ENCODE data around the gene ATP5ME. TPM values are rescaled to one million over a fixed set of nuclear protein-coding genes. Genes with fewer than 3 reads are reported as not detected.

The ATP5ME gene
- total and polyA plus RNA-seq, 12 donors = 43.4 to 1,353 (median 325) TPM

DNA sequence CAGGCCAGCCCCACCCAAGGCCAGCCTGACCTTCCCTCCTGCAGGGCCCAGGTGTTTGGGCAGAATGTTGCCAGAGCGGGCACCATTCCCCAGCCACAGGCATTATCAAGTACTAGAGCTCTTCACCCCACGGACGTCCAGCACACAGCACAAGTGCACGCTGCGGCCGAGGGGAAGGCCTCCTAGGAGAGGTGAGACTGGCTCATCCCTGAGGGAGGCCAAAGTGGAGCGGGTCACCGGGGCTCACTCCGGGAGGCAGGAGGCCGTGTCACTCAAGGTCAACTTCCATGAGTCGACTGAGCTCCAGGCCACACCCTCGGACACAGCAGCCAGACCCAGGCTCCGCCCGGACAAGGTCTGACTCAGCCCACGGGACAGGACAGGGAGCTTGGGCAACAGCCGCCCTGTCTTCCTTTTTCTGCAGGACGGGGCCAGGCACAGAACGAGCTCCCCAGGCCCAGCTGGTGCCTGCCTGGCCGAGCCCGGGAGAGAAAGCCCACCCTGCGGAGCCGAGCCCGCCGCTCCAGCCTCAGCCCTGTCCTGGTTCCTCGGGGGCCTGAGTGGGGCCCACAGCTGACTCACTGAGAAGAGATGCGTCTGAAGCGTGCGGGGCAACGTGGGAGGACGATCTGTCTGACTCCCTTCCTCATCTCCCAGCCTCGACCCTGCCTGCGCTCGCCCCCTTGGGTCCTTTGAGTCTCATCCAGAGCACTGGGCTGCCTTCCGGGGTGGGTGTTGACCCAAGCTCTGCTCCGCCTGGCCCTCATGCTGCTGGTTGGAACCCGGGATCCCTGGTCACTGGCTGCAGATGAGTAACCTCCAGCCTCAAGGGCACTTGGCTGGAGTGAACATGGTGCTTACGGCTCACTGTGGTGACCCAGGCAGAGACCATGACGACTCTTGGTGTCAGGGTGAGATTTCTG lies 13.2 kb upstream of the ATP5ME start:
- WGBS, 4 donors = 15 to 37% (median 32%) methylated on average over 2 to 38 of the region's 38 CpGs
- intact Hi-C loops (cut with DNase I) = no loop called here
- no peaks in the 10 kb centered on the region for H3K27me3 ChIP-seq
- H3K9me3 ChIP-seq (replicated peaks in 1 of 3) = no peaks in the 10 kb centered on the region
- peak; percentile 55 to 88 for TF ChIP-seq POLR2A (IDR thresholded peaks at IDR 0.05)
- TF ChIP-seq, protein P1, sequence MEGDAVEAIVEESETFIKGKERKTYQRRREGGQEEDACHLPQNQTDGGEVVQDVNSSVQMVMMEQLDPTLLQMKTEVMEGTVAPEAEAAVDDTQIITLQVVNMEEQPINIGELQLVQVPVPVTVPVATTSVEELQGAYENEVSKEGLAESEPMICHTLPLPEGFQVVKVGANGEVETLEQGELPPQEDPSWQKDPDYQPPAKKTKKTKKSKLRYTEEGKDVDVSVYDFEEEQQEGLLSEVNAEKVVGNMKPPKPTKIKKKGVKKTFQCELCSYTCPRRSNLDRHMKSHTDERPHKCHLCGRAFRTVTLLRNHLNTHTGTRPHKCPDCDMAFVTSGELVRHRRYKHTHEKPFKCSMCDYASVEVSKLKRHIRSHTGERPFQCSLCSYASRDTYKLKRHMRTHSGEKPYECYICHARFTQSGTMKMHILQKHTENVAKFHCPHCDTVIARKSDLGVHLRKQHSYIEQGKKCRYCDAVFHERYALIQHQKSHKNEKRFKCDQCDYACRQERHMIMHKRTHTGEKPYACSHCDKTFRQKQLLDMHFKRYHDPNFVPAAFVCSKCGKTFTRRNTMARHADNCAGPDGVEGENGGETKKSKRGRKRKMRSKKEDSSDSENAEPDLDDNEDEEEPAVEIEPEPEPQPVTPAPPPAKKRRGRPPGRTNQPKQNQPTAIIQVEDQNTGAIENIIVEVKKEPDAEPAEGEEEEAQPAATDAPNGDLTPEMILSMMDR (IDR thresholded peaks at IDR 0.05) = peak in 1 of 6 experiments; percentile 6
- H3K4me1 ChIP-seq (replicated peaks in 1 of 2) = peaks cover 20 to 41% of the 10 kb centered on the region in 2 donors
- H3K4me3 ChIP-seq = peak overlapping the region in 2 of 4 donors; percentile 5 to 54
- H3K36me3 ChIP-seq (replicated peaks in 1 of 2) = no peaks in the 10 kb centered on the region
- H3K27ac ChIP-seq = peak overlapping the region; percentile 83 to 99 (median 97)
- DNase-seq = peak; percentile 94 to 99 (median 99)

DNA sequence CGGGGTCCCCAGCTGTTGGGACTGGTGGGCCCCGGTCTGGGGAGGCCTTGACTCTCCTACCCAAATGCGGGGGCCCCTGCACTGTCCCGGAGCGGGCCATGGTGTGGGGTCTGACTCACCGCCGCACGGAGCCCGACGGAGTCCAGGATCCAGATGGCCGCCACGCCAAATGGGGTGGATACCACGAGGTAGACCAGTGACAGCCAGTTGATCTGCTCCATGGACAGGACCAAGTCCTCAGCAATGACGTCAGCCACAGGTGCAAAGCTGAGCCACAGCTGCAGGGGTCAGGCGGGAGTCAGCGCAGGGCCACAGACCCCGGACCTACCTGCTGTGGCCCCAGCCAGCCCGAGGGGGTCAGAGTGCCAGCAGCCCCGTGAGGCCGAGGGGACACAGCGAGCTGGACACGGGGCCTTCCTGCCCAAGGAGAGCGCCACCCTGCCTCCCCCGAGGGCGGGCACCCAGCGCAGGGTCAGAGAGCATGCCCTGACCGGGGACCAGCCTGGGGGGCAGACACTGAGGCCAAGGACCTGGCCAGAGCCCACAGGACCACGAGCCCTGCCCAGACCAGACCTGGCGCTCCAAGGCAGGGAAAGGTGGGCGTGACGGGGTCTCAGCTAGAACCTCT lies 12.5 kb upstream of the ATP5ME start:
- Histone ChIP-seq H3K36me3 (replicated peaks in 1 of 2) (no peaks in the 10 kb centered on the region), H3K9me3 (replicated peaks in 1 of 3) (no peaks in the 10 kb centered on the region), H3K4me3 (no peak overlapping the region), H3K27me3 (no peaks in the 10 kb centered on the region), H3K27ac (peak overlapping the region; percentile 83 to 99 (median 97)), H3K4me1 (replicated peaks in 1 of 2) (peaks cover 20 to 41% of the 10 kb centered on the region in 2 donors)
- intact Hi-C loops (cut with DNase I) = no loop called here
- 73 to 90% (median 84%) methylated on average over 6 to 31 of the region's 31 CpGs; no CpG with 5 or more reads in 1 of the 4 donors for WGBS, 4 donors
- TF ChIP-seq POLR2A (IDR thresholded peaks at IDR 0.05) = no peak
- DNase-seq = peak in 3 of 7 donors; percentile 42 to 59 (median 55)

DNA sequence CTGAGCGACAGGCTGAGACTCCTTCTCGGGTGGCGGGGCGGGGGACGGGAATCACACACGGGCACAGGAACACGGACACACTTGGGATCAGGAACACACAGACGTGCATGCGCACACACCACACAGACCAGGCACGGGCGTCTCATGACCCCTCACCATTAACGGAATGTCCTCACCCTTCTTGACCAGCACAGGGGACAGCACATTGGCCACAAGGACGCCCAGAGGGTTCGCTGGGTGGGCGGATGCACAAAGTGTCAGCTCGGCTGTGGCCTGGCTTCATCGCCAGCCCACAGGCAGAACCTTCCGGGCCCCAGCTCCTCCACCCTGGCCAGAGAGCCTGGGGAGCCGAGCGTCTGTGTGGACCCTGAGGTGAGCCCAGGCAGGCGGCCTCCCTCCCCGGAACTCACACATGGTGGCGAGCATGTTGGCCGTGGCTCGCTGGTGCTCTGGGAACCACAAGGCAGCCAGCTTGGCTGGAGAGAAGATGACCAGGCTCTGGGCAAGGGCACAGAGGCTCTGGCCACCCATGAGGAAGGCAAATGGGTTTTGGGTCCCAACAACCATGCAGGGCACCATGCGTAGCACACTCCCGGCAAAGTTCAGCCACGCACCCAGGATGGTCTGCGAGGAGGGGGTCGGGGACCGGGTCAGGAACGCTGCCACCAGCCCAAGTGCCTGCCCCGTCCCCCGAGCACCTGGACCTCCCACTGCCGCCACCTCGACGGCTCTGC lies 11.8 kb upstream of the ATP5ME start:
- Histone ChIP-seq H3K4me3 (no peak overlapping the region), H3K4me1 (replicated peaks in 1 of 2) (peaks cover 24 to 45% of the 10 kb centered on the region in 2 donors), H3K27ac (no peak overlapping the region), H3K9me3 (replicated peaks in 1 of 3) (no peaks in the 10 kb centered on the region), H3K36me3 (replicated peaks in 1 of 2) (no peaks in the 10 kb centered on the region), H3K27me3 (no peaks in the 10 kb centered on the region)
- no peak for TF ChIP-seq POLR2A (IDR thresholded peaks at IDR 0.05)
- TF ChIP-seq, protein P1 (IDR thresholded peaks at IDR 0.05) = no peak
- intact Hi-C loops (cut with DNase I) = no loop called here
- WGBS, 4 donors = 88 to 100% (median 96%) methylated on average over 15 to 37 of the region's 37 CpGs
- DNase-seq = peak in 1 of 7 donors; percentile 38

GRCh38 chr4:684623-685327 lies 10.7 kb upstream of the ATP5ME start:
- TF ChIP-seq, protein P1 (IDR thresholded peaks at IDR 0.05) = no peak
- TF ChIP-seq POLR2A (IDR thresholded peaks at IDR 0.05) = no peak
- Histone ChIP-seq H3K36me3 (replicated peaks in 1 of 2) (no peaks in the 10 kb centered on the region), H3K27me3 (no peaks in the 10 kb centered on the region), H3K4me1 (replicated peaks in 1 of 2) (peaks cover 29 to 50% of the 10 kb centered on the region in 2 donors), H3K4me3 (no peak overlapping the region), H3K27ac (no peak overlapping the region), H3K9me3 (replicated peaks in 1 of 3) (no peaks in the 10 kb centered on the region)
- peak in 1 of 7 donors; percentile 27 for DNase-seq
- 86 to 95% (median 88%) methylated on average over 4 to 21 of the region's 21 CpGs for WGBS, 4 donors
- intact Hi-C loops (cut with DNase I) = no loop called here
